Activated CD8-positive, alpha-beta memory T cell treated with anti-CD3 and anti-CD28 coated beads, Interleukin-2, amount 10 ng/mL, durations not matched to agents 7 days and 5 days (primary cell): ENCODE results near the gene HIPK2. TPM values are rescaled to one million over a fixed set of nuclear protein-coding genes. Genes with fewer than 3 reads are reported as not detected.

Experiments used
- ATAC-seq: fragments of 150-1000 bp; cut with Tn5 transposase; one replicate; pipeline ENCODE4 v1.10.0; 2021; ENCODE audit warnings: moderate library complexity
- CTCF ChIA-PET: fragments of 350-600 bp; sonication (Branson Sonifier 250); formaldehyde crosslinking; loops from one replicate; lab custom pipeline; 2021; ENCODE audit warnings: antibody characterized with exemption; lab: Charles Lee
- DNase-seq: peaks from one replicate; pipeline ENCODE4 v3.0.0-alpha.2; 2020
- H3K27ac Mint-ChIP-seq: one replicate; pipeline ENCODE4 v1.8.0; 2021; ENCODE audit warnings: mild to moderate bottlenecking, mixed read lengths
- H3K27me3 Mint-ChIP-seq: one replicate; pipeline ENCODE4 v1.8.0; 2021; ENCODE audit warnings: mixed read lengths
- H3K36me3 Mint-ChIP-seq: one replicate; pipeline ENCODE4 v1.8.0; 2021; ENCODE audit warnings: mild to moderate bottlenecking, mixed read lengths
- H3K4me1 Mint-ChIP-seq: one replicate; pipeline ENCODE4 v1.8.0; 2021; ENCODE audit warnings: mixed read lengths
- H3K4me3 Mint-ChIP-seq: one replicate; pipeline ENCODE4 v1.8.0; 2021; ENCODE audit warnings: mild to moderate bottlenecking, moderate library complexity, mixed read lengths
- H3K9me3 Mint-ChIP-seq: one replicate; pipeline ENCODE4 v1.8.0; 2022; ENCODE audit warnings: low read depth, mixed read lengths
- total RNA-seq, 2 experiments: library from RNA; stranded (reverse); gene quantifications; one replicate each; pipeline ENCODE4 v1.2.3, GENCODE V29; 2021

Gene HIPK2
- total RNA-seq, 2 experiments from 2014 or later: 20.2 to 21.4 TPM

GRCh38 chr7:139656387-139656786 is 121.4 kb downstream of the HIPK2 start:
- Mint-ChIP-seq H3K27me3 (no peaks in the 10 kb centered on the region), H3K36me3 (peaks cover 2% of the 10 kb centered on the region), H3K4me3 (no peak overlapping the region), H3K4me1 (peaks cover 18% of the 10 kb centered on the region), H3K9me3 (no peaks in the 10 kb centered on the region), H3K27ac (no peak overlapping the region)
- CTCF ChIA-PET: no interaction called here
- DNase-seq: no peak
- ATAC-seq: no peak

- Mint-ChIP-seq H3K4me3 (no peak overlapping the region), H3K27me3 (no peaks in the 10 kb centered on the region)
- CTCF ChIA-PET: no interaction called here
Measured at GRCh38 chr7:139655305-139655704, 122.5 kb downstream of the HIPK2 start.

GRCh38 chr7:139654276-139655181 is 123.3 kb downstream of the HIPK2 start:
- no peak overlapping the region for H3K4me3 Mint-ChIP-seq
- CTCF ChIA-PET: interaction anchor here (0.9 kb wide), 1 partner anchor 50 kb away, joined by 3 read pairs; no protein-coding TSS in a partner anchor

More at GRCh38 chr7:139655305-139655704, 122.5 kb downstream of the HIPK2 start:
- no peak overlapping the region for H3K27ac Mint-ChIP-seq
- peaks cover 2% of the 10 kb centered on the region for H3K36me3 Mint-ChIP-seq
- DNase-seq: no peak
- H3K9me3 Mint-ChIP-seq: no peaks in the 10 kb centered on the region
- H3K4me1 Mint-ChIP-seq: peaks cover 19% of the 10 kb centered on the region
- ATAC-seq: no peak

GRCh38 chr7:139651914-139652313 is 125.9 kb downstream of the HIPK2 start:
- DNase-seq: no peak
- H3K36me3 Mint-ChIP-seq: peaks cover 2% of the 10 kb centered on the region
- no peak overlapping the region for H3K4me3 Mint-ChIP-seq
- H3K9me3 Mint-ChIP-seq: no peaks in the 10 kb centered on the region
- H3K27ac Mint-ChIP-seq: no peak overlapping the region
- H3K4me1 Mint-ChIP-seq: peaks cover 34% of the 10 kb centered on the region
- no peak for ATAC-seq
- CTCF ChIA-PET: interaction anchor here (0.7 kb wide), 1 partner anchor 122 kb away, joined by 3 read pairs; no protein-coding TSS in a partner anchor
- no peaks in the 10 kb centered on the region for H3K27me3 Mint-ChIP-seq

More at GRCh38 chr7:139654276-139655181, 123.3 kb downstream of the HIPK2 start:
- peaks cover 2% of the 10 kb centered on the region for H3K36me3 Mint-ChIP-seq
- H3K27me3 Mint-ChIP-seq: no peaks in the 10 kb centered on the region
- ATAC-seq: no peak
- H3K4me1 Mint-ChIP-seq: peaks cover 16% of the 10 kb centered on the region
- H3K9me3 Mint-ChIP-seq: no peaks in the 10 kb centered on the region
- DNase-seq: no peak
- no peak overlapping the region for H3K27ac Mint-ChIP-seq

- H3K4me3 Mint-ChIP-seq: no peak overlapping the region
- CTCF ChIA-PET: interaction anchor here (0.7 to 1.3 kb wide), 3 partner anchors 14 to 152 kb away, joined by 3 to 4 read pairs (median 3); no protein-coding TSS in a partner anchor
- ATAC-seq: no peak
- no peaks in the 10 kb centered on the region for H3K9me3 Mint-ChIP-seq
- H3K4me1 Mint-ChIP-seq: peaks cover 38% of the 10 kb centered on the region
- no peaks in the 10 kb centered on the region for H3K36me3 Mint-ChIP-seq
- H3K27me3 Mint-ChIP-seq: no peaks in the 10 kb centered on the region
- DNase-seq: no peak
- no peak overlapping the region for H3K27ac Mint-ChIP-seq
Measured at GRCh38 chr7:139651308-139651707, 126.5 kb downstream of the HIPK2 start.

- DNase-seq (no peak), ATAC-seq (no peak)
- Mint-ChIP-seq H3K36me3 (no peaks in the 10 kb centered on the region), H3K9me3 (no peaks in the 10 kb centered on the region), H3K27me3 (no peaks in the 10 kb centered on the region), H3K4me1 (peaks cover 40% of the 10 kb centered on the region), H3K27ac (no peak overlapping the region), H3K4me3 (no peak overlapping the region)
- CTCF ChIA-PET: interaction anchor here (0.8 to 1.3 kb wide), 2 partner anchors 14 to 151 kb away, joined by 3 to 4 read pairs; no protein-coding TSS in a partner anchor
Measured at GRCh38 chr7:139650429-139651100, 127.2 kb downstream of the HIPK2 start.

GRCh38 chr7:139648941-139649425 is 128.8 kb downstream of the HIPK2 start:
- ATAC-seq: no peak
- no peaks in the 10 kb centered on the region for H3K9me3 Mint-ChIP-seq
- no peak overlapping the region for H3K27ac Mint-ChIP-seq
- no peaks in the 10 kb centered on the region for H3K36me3 Mint-ChIP-seq
- H3K4me3 Mint-ChIP-seq: no peak overlapping the region
- no peaks in the 10 kb centered on the region for H3K27me3 Mint-ChIP-seq
- CTCF ChIA-PET: interaction anchor here (1.0 to 5.0 kb wide), 2 partner anchors 123 to 352 kb away, joined by 3 to 63 read pairs; no protein-coding TSS in a partner anchor
- DNase-seq: peak; percentile 47
- H3K4me1 Mint-ChIP-seq: peaks cover 45% of the 10 kb centered on the region

GRCh38 chr7:139648391-139648861 is 129.4 kb downstream of the HIPK2 start:
- CTCF ChIA-PET: interaction anchor here (1.0 to 5.0 kb wide), 6 partner anchors 27 to 353 kb away, joined by 3 to 63 read pairs (median 5); no protein-coding TSS in a partner anchor
- Mint-ChIP-seq H3K4me3 (no peak overlapping the region), H3K27ac (no peak overlapping the region), H3K27me3 (no peaks in the 10 kb centered on the region), H3K4me1 (peaks cover 45% of the 10 kb centered on the region), H3K36me3 (no peaks in the 10 kb centered on the region), H3K9me3 (no peaks in the 10 kb centered on the region)
- ATAC-seq: no peak
- no peak for DNase-seq

GRCh38 chr7:139647814-139648390 is 129.9 kb downstream of the HIPK2 start:
- ATAC-seq: no peak
- H3K27ac Mint-ChIP-seq: peak overlapping the region; percentile 16

GRCh38 chr7:139647085-139647484 is 130.7 kb downstream of the HIPK2 start:
- H3K9me3 Mint-ChIP-seq: no peaks in the 10 kb centered on the region
- H3K4me1 Mint-ChIP-seq: peaks cover 45% of the 10 kb centered on the region
- DNase-seq (no peak), ATAC-seq (peak; percentile 49)
- no peak overlapping the region for H3K27ac Mint-ChIP-seq
- H3K36me3 Mint-ChIP-seq: no peaks in the 10 kb centered on the region
- CTCF ChIA-PET: interaction anchor here (0.9 to 5.0 kb wide), 24 partner anchors 10 to 658 kb away, joined by 3 to 63 read pairs (median 4); partner anchors contain the start of gene HIPK2
- H3K4me3 Mint-ChIP-seq: no peak overlapping the region
- H3K27me3 Mint-ChIP-seq: no peaks in the 10 kb centered on the region

More at GRCh38 chr7:139647814-139648390, 129.9 kb downstream of the HIPK2 start:
- H3K27me3 Mint-ChIP-seq: no peaks in the 10 kb centered on the region
- H3K36me3 Mint-ChIP-seq: no peaks in the 10 kb centered on the region
- no peaks in the 10 kb centered on the region for H3K9me3 Mint-ChIP-seq
- peaks cover 45% of the 10 kb centered on the region for H3K4me1 Mint-ChIP-seq
- DNase-seq: no peak
- CTCF ChIA-PET: interaction anchor here (0.9 to 5.0 kb wide), 18 partner anchors 11 to 657 kb away, joined by 3 to 63 read pairs (median 4); partner anchors contain the start of gene HIPK2
- H3K4me3 Mint-ChIP-seq: no peak overlapping the region

GRCh38 chr7:139646566-139646965 is 131.2 kb downstream of the HIPK2 start:
- Mint-ChIP-seq H3K4me1 (peaks cover 45% of the 10 kb centered on the region), H3K27ac (no peak overlapping the region), H3K36me3 (no peaks in the 10 kb centered on the region), H3K4me3 (no peak overlapping the region), H3K9me3 (no peaks in the 10 kb centered on the region), H3K27me3 (no peaks in the 10 kb centered on the region)
- ATAC-seq (no peak), DNase-seq (no peak)
- CTCF ChIA-PET: interaction anchor here (0.7 to 5.0 kb wide), 37 partner anchors 10 to 391 kb away, joined by 3 to 63 read pairs (median 4); partner anchors contain the start of gene HIPK2
